D721Med (cell line): ENCODE data around the gene BIRC2.
"Not testable (repeated sequence)": the region's sequence is repeated elsewhere in the genome, so short reads cannot be mapped to it uniquely, and the experiment has no call there.

Experiments used
- DNase-seq: peaks from one replicate; pipeline ENCODE4 v3.0.0; 2011; ENCODE audit warnings: low spot score; ENCODE audit not compliant: insufficient read length
- FAIRE-seq: peaks from 2 replicates; lab custom pipeline; 2011; peaks lifted over from hg19 to GRCh38; lab: Jason Lieb, UNC
- CTCF ChIP-seq: IDR thresholded peaks from 2 replicates; pipeline ENCODE4 v1.5.1; 2012; ENCODE audit warnings: mild to moderate bottlenecking, control low read depth; ENCODE audit not compliant: insufficient read depth; ENCODE audit errors: missing control alignments

Gene BIRC2

GRCh38 chr11:102323542-102324251 is 23.3 kb upstream of the BIRC2 start:
- no peak for FAIRE-seq
- DNase-seq: no peak
- no peak for TF ChIP-seq CTCF

- FAIRE-seq (no peak), DNase-seq (no peak)
- TF ChIP-seq CTCF: no peak
Observed at GRCh38 chr11:102325088-102325487, 21.9 kb upstream of the BIRC2 start.

- TF ChIP-seq CTCF: no peak
- FAIRE-seq: no peak
- DNase-seq: no peak
Observed at GRCh38 chr11:102328748-102329147, 18.3 kb upstream of the BIRC2 start.

- DNase-seq (no peak), FAIRE-seq (no peak)
- TF ChIP-seq CTCF: no peak
Observed at GRCh38 chr11:102330231-102330630, 16.8 kb upstream of the BIRC2 start.

GRCh38 chr11:102331341-102331740 is 15.7 kb upstream of the BIRC2 start:
- DNase-seq: no peak
- no peak for TF ChIP-seq CTCF
- no peak for FAIRE-seq

- TF ChIP-seq CTCF: no peak
- DNase-seq (no peak), FAIRE-seq (no peak)
Observed at GRCh38 chr11:102332611-102332994, 14.4 kb upstream of the BIRC2 start.

GRCh38 chr11:102338479-102339010 is 8.5 kb upstream of the BIRC2 start:
- DNase-seq: no peak
- no peak for FAIRE-seq
- no peak for TF ChIP-seq CTCF

- not testable (repeated sequence) for DNase-seq
Observed at GRCh38 chr11:102341311-102341710, 5.7 kb upstream of the BIRC2 start.

More at GRCh38 chr11:102341311-102341710, 5.7 kb upstream of the BIRC2 start:
- FAIRE-seq: not testable (repeated sequence)
